Measurements from ENCODE around the gene SNX8. TPM values are rescaled to one million over a fixed set of nuclear protein-coding genes. Genes with fewer than 3 reads are reported as not detected.
A peak's percentile ranks its signal among the peaks of the same experiment; 100 is the strongest.

SNX8 gene
- total RNA-seq, 1 donor from 2014 or later = 12.5 TPM

GRCh38 chr7:2211926-2212325 is 102.3 kb downstream of the SNX8 start:
- Histone ChIP-seq H3K9ac (ENCODE audit: low read depth in 1 of 3, low read length in 3 of 3) (no peak overlapping the region), H3K4me1 (ENCODE audit: control insufficient read depth in 3 of 3, insufficient read depth in 3 of 3, low read length in 3 of 3) (peaks cover 3 to 7% (median 7%) of the 10 kb centered on the region in 3 donors), H3K27ac (ENCODE audit: low read depth, low read length) (no peak overlapping the region), H3K36me3 (ENCODE audit: control insufficient read depth in 3 of 3, insufficient read depth in 3 of 3, low read length in 3 of 3) (peaks cover 53 to 59% (median 56%) of the 10 kb centered on the region in 3 donors), H3K4me3 (ENCODE audit: low read length in 3 of 3) (no peak overlapping the region), H3K27me3 (ENCODE audit: control insufficient read depth in 3 of 3, insufficient read depth in 3 of 3, low read length in 3 of 3) (no peaks in the 10 kb centered on the region), H3K9me3 (ENCODE audit: control insufficient read depth in 3 of 3, low read length in 3 of 3) (no peaks in the 10 kb centered on the region)

DNA sequence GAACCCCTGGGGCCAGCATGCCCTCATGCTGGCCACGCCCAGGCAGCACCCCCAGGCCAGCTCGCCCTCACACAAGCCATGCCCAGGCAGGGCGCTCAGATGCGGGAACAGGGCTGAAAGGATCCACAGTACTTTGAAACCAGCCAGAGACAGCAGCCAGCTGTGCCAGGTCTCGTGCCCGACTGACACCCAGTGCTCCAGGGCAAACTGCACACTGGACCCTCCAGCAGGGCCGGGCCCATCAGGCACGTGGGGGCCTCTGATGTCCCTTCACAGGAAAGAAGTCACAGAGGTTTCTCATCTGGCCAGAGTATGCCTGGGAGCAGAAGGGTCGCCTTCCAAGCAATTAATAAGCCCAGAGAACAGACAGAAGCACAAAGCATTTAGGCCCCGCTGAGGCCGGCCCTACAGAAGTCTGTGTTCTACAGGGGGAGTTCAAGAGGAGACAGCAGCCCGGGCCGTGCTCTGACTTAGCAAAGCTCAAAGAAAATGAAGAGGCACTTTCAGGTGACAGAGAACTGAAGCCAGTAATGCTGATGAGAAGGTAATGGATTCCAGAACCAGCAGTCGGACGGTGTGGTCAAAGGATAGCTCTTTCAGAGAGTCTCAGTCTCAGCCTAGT is 102.9 kb downstream of the SNX8 start:
- no peak overlapping the region for H3K4me3 ChIP-seq (ENCODE audit: low read length in 3 of 3)
- no peaks in the 10 kb centered on the region for H3K27me3 ChIP-seq (ENCODE audit: control insufficient read depth in 3 of 3, insufficient read depth in 3 of 3, low read length in 3 of 3)
- H3K27ac ChIP-seq (ENCODE audit: low read depth, low read length) = no peak overlapping the region
- no peaks in the 10 kb centered on the region for H3K9me3 ChIP-seq (ENCODE audit: control insufficient read depth in 3 of 3, low read length in 3 of 3)
- no peak overlapping the region for H3K9ac ChIP-seq (ENCODE audit: low read depth in 1 of 3, low read length in 3 of 3)
- H3K4me1 ChIP-seq (ENCODE audit: control insufficient read depth in 3 of 3, insufficient read depth in 3 of 3, low read length in 3 of 3) = peaks cover 3 to 7% (median 7%) of the 10 kb centered on the region in 3 donors
- H3K36me3 ChIP-seq (ENCODE audit: control insufficient read depth in 3 of 3, insufficient read depth in 3 of 3, low read length in 3 of 3) = peaks cover 49 to 55% (median 51%) of the 10 kb centered on the region in 3 donors

- H3K27ac ChIP-seq (ENCODE audit: low read depth, low read length) = no peak overlapping the region
- H3K36me3 ChIP-seq (ENCODE audit: control insufficient read depth in 3 of 3, insufficient read depth in 3 of 3, low read length in 3 of 3) = peaks cover 42 to 49% (median 45%) of the 10 kb centered on the region in 3 donors
- no peak overlapping the region for H3K9ac ChIP-seq (ENCODE audit: low read depth in 1 of 3, low read length in 3 of 3)
- H3K4me3 ChIP-seq (ENCODE audit: low read length in 3 of 3) = no peak overlapping the region
- no peaks in the 10 kb centered on the region for H3K9me3 ChIP-seq (ENCODE audit: control insufficient read depth in 3 of 3, low read length in 3 of 3)
- H3K4me1 ChIP-seq (ENCODE audit: control insufficient read depth in 3 of 3, insufficient read depth in 3 of 3, low read length in 3 of 3) = peaks cover 3 to 7% (median 7%) of the 10 kb centered on the region in 3 donors
- no peaks in the 10 kb centered on the region for H3K27me3 ChIP-seq (ENCODE audit: control insufficient read depth in 3 of 3, insufficient read depth in 3 of 3, low read length in 3 of 3)
Measured at GRCh38 chr7:2210551-2211258, 103.5 kb downstream of the SNX8 start.

DNA sequence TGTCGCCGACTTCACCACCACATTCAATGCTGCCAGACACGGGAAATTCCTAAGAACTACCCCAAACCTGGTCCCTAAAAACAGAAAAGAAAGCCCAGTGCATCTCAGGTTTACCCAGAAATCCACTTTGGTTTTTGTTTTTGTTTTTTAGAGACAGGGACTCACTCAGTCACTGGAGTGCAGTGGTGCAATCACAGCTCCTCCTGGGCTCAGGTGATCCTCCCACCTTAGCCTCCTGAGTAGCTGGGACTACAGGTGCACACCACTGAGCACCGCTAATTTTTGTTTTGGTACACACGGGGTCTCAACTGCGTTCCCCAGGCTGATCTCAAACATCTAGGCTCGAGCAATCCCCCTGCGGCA is 104.3 kb downstream of the SNX8 start:
- H3K27me3 ChIP-seq (ENCODE audit: control insufficient read depth in 3 of 3, insufficient read depth in 3 of 3, low read length in 3 of 3) = no peaks in the 10 kb centered on the region
- no peaks in the 10 kb centered on the region for H3K9me3 ChIP-seq (ENCODE audit: control insufficient read depth in 3 of 3, low read length in 3 of 3)
- peaks cover 0 to 7% (median 3%) of the 10 kb centered on the region in 3 donors for H3K4me1 ChIP-seq (ENCODE audit: control insufficient read depth in 3 of 3, insufficient read depth in 3 of 3, low read length in 3 of 3)
- H3K9ac ChIP-seq (ENCODE audit: low read depth in 1 of 3, low read length in 3 of 3) = peak overlapping the region in 1 of 3 donors; percentile 50
- peaks cover 38 to 44% (median 40%) of the 10 kb centered on the region in 3 donors for H3K36me3 ChIP-seq (ENCODE audit: control insufficient read depth in 3 of 3, insufficient read depth in 3 of 3, low read length in 3 of 3)
- no peak overlapping the region for H3K4me3 ChIP-seq (ENCODE audit: low read length in 3 of 3)
- H3K27ac ChIP-seq (ENCODE audit: low read depth, low read length) = no peak overlapping the region

DNA sequence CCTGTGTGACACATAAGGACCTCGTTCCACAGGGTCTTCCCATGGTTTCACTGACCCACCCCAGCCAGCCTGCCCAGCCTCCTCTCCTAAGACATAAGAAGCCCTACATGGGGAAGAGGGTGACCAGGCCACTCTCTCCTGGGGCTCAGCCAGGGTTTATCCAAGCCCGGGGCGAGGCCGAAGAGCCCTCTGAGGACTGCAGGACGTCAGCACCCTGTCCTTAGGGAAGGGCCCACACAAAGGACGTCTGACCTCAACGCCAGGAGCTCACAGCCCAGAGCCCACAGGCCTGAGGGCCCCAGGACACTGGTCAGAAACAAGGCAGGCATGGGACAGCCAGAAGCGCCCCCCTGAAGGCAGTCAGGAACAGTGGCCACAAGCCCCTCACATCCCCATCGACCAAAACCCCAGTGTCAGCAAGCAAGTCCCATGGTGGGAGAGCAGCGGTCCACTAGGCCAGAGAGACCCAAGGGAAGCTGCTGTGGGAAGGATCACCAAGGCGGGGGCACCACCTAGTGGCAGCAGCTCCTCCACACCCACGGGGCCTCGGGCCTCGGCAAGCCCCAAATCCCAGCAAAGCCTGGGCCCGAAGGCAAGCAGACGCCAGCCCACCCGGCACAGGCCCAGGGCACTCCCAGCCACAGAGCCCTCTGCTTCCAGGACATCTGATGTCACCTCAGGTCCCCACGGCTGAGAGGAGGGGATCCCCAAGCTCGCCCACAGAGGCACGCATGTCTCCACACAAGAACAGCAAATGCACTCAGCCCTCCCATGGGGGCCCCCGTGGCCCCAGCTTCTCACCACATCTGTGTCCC is 104.9 kb downstream of the SNX8 start:
- Histone ChIP-seq H3K4me1 (ENCODE audit: control insufficient read depth in 3 of 3, insufficient read depth in 3 of 3, low read length in 3 of 3) (peaks cover 0 to 7% (median 3%) of the 10 kb centered on the region in 3 donors), H3K27ac (ENCODE audit: low read depth, low read length) (no peak overlapping the region), H3K27me3 (ENCODE audit: control insufficient read depth in 3 of 3, insufficient read depth in 3 of 3, low read length in 3 of 3) (no peaks in the 10 kb centered on the region), H3K9me3 (ENCODE audit: control insufficient read depth in 3 of 3, low read length in 3 of 3) (no peaks in the 10 kb centered on the region), H3K36me3 (ENCODE audit: control insufficient read depth in 3 of 3, insufficient read depth in 3 of 3, low read length in 3 of 3) (peaks cover 34 to 41% (median 37%) of the 10 kb centered on the region in 3 donors), H3K9ac (ENCODE audit: low read depth in 1 of 3, low read length in 3 of 3) (peak overlapping the region in 1 of 3 donors; percentile 50), H3K4me3 (ENCODE audit: low read length in 3 of 3) (no peak overlapping the region)

GRCh38 chr7:2208712-2209111 is 105.5 kb downstream of the SNX8 start:
- H3K9me3 ChIP-seq (ENCODE audit: control insufficient read depth in 3 of 3, low read length in 3 of 3) = no peaks in the 10 kb centered on the region
- peak overlapping the region in 1 of 3 donors; percentile 50 for H3K9ac ChIP-seq (ENCODE audit: low read depth in 1 of 3, low read length in 3 of 3)
- H3K4me1 ChIP-seq (ENCODE audit: control insufficient read depth in 3 of 3, insufficient read depth in 3 of 3, low read length in 3 of 3) = peaks cover 0 to 7% (median 3%) of the 10 kb centered on the region in 3 donors
- H3K36me3 ChIP-seq (ENCODE audit: control insufficient read depth in 3 of 3, insufficient read depth in 3 of 3, low read length in 3 of 3) = peaks cover 29 to 38% (median 34%) of the 10 kb centered on the region in 3 donors
- no peaks in the 10 kb centered on the region for H3K27me3 ChIP-seq (ENCODE audit: control insufficient read depth in 3 of 3, insufficient read depth in 3 of 3, low read length in 3 of 3)
- H3K27ac ChIP-seq (ENCODE audit: low read depth, low read length) = no peak overlapping the region
- H3K4me3 ChIP-seq (ENCODE audit: low read length in 3 of 3) = no peak overlapping the region

GRCh38 chr7:2205036-2205780 is 109.0 kb downstream of the SNX8 start:
- Histone ChIP-seq H3K36me3 (ENCODE audit: control insufficient read depth in 3 of 3, insufficient read depth in 3 of 3, low read length in 3 of 3) (peaks cover 13 to 22% (median 17%) of the 10 kb centered on the region in 3 donors), H3K27ac (ENCODE audit: low read depth, low read length) (no peak overlapping the region), H3K4me1 (ENCODE audit: control insufficient read depth in 3 of 3, insufficient read depth in 3 of 3, low read length in 3 of 3) (peaks cover 0 to 15% (median 3%) of the 10 kb centered on the region in 3 donors), H3K9ac (ENCODE audit: low read depth in 1 of 3, low read length in 3 of 3) (no peak overlapping the region), H3K9me3 (ENCODE audit: control insufficient read depth in 3 of 3, low read length in 3 of 3) (no peaks in the 10 kb centered on the region), H3K4me3 (ENCODE audit: low read length in 3 of 3) (no peak overlapping the region), H3K27me3 (ENCODE audit: control insufficient read depth in 3 of 3, insufficient read depth in 3 of 3, low read length in 3 of 3) (no peaks in the 10 kb centered on the region)

GRCh38 chr7:2204446-2204845 is 109.8 kb downstream of the SNX8 start:
- no peak overlapping the region for H3K4me3 ChIP-seq (ENCODE audit: low read length in 3 of 3)
- H3K36me3 ChIP-seq (ENCODE audit: control insufficient read depth in 3 of 3, insufficient read depth in 3 of 3, low read length in 3 of 3) = peaks cover 14 to 24% (median 20%) of the 10 kb centered on the region in 3 donors
- H3K27me3 ChIP-seq (ENCODE audit: control insufficient read depth in 3 of 3, insufficient read depth in 3 of 3, low read length in 3 of 3) = no peaks in the 10 kb centered on the region
- H3K4me1 ChIP-seq (ENCODE audit: control insufficient read depth in 3 of 3, insufficient read depth in 3 of 3, low read length in 3 of 3) = peaks cover 0 to 11% (median 3%) of the 10 kb centered on the region in 3 donors
- H3K27ac ChIP-seq (ENCODE audit: low read depth, low read length) = no peak overlapping the region
- no peaks in the 10 kb centered on the region for H3K9me3 ChIP-seq (ENCODE audit: control insufficient read depth in 3 of 3, low read length in 3 of 3)
- no peak overlapping the region for H3K9ac ChIP-seq (ENCODE audit: low read depth in 1 of 3, low read length in 3 of 3)

DNA sequence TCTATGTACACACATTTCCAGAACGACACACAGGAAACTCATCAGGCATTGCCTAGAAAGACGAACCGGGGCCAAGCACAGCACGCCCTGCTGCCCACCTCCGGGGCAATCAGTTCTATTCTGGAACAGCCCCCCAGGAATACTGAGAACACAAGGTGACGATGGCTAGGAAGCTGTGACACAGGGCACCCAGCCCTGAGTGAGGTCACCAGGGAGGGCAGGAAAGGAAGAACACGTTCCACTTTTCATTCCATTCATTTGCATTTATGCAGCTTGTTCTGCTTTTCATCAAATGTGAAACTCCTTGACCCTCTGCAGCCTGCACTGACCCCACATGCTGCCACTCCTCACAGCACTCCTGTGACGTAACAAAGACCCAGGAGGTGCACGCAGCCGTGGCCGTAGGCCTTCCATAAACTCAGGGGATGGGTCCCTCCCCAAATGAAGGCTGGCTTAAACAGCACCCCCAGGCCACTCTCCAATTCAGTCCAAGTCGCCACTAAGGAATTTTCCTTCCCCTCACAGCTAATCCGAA is 110.4 kb downstream of the SNX8 start:
- Histone ChIP-seq H3K9ac (ENCODE audit: low read depth in 1 of 3, low read length in 3 of 3) (no peak overlapping the region), H3K36me3 (ENCODE audit: control insufficient read depth in 3 of 3, insufficient read depth in 3 of 3, low read length in 3 of 3) (peaks cover 12 to 24% (median 19%) of the 10 kb centered on the region in 3 donors), H3K27ac (ENCODE audit: low read depth, low read length) (no peak overlapping the region), H3K4me3 (ENCODE audit: low read length in 3 of 3) (no peak overlapping the region), H3K9me3 (ENCODE audit: control insufficient read depth in 3 of 3, low read length in 3 of 3) (no peaks in the 10 kb centered on the region), H3K27me3 (ENCODE audit: control insufficient read depth in 3 of 3, insufficient read depth in 3 of 3, low read length in 3 of 3) (no peaks in the 10 kb centered on the region), H3K4me1 (ENCODE audit: control insufficient read depth in 3 of 3, insufficient read depth in 3 of 3, low read length in 3 of 3) (peaks cover 0 to 8% (median 1%) of the 10 kb centered on the region in 3 donors)

All from skeletal muscle tissue (tissue), 4 donors.